IPS-18a (cell line): ENCODE data around the gene TRIM73.
"Not testable (repeated sequence)": the region's sequence is repeated elsewhere in the genome, so short reads cannot be mapped to it uniquely, and the experiment has no call there.

Source experiments
- H3K27ac ChIP-seq: one replicate; pipeline ENCODE4 v1.5.1; 2013; ENCODE audit warnings: low read length
- H3K27me3 ChIP-seq: one replicate; pipeline ENCODE4 v1.6.1; 2013; ENCODE audit warnings: mild to moderate bottlenecking, low read length; ENCODE audit not compliant: control insufficient read depth, insufficient read depth
- H3K36me3 ChIP-seq: one replicate; pipeline ENCODE4 v1.6.1; 2013; ENCODE audit warnings: low read depth, low read length; ENCODE audit not compliant: control insufficient read depth
- H3K4me1 ChIP-seq: one replicate; pipeline ENCODE4 v1.6.1; 2013; ENCODE audit warnings: low read depth, low read length; ENCODE audit not compliant: control insufficient read depth
- H3K4me3 ChIP-seq: one replicate; pipeline ENCODE4 v1.5.1; 2013; ENCODE audit warnings: low read length
- H3K9ac ChIP-seq: one replicate; pipeline ENCODE4 v1.6.1; 2013; ENCODE audit warnings: mild to moderate bottlenecking, low read length, moderate library complexity
- H3K9me3 ChIP-seq: one replicate; pipeline ENCODE4 v1.6.1; 2013; ENCODE audit warnings: low read depth, low read length; ENCODE audit not compliant: control insufficient read depth

Gene TRIM73

DNA sequence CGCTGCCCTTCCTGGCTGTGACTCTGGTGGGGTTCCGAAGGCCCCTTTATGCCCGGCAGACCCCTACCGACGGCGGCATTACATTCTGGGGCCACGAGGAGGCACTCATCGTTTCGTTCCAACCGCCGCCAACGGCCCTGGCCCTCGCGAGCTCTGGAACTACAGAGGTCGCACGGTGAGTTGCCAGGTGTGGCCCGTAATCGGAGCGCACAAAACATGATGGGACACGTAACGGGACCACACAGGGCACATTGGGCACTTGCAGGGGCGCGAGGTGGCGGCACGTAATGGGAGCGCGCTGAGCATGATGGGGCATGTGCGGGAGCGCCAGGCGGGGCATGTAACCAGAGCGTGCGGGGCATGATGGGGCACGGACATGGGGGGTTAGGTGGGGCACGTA, at the start of gene TRIM73:
TRIM73 (plus strand) TSS at position 301 of the 400 bp plus-strand sequence. CDS start 3,305 bp downstream, outside the sequence.
- H3K9ac ChIP-seq, H3K4me1 ChIP-seq, H3K27me3 ChIP-seq, H3K36me3 ChIP-seq, H3K9me3 ChIP-seq, H3K27ac ChIP-seq, H3K4me3 ChIP-seq: not testable (repeated sequence)

- H3K36me3 ChIP-seq, H3K4me3 ChIP-seq, H3K27ac ChIP-seq, H3K4me1 ChIP-seq, H3K9me3 ChIP-seq, H3K9ac ChIP-seq, H3K27me3 ChIP-seq: not testable (repeated sequence)
Measured at GRCh38 chr7:75358671-75359541, 36.5 kb upstream of the TRIM73 start.

DNA sequence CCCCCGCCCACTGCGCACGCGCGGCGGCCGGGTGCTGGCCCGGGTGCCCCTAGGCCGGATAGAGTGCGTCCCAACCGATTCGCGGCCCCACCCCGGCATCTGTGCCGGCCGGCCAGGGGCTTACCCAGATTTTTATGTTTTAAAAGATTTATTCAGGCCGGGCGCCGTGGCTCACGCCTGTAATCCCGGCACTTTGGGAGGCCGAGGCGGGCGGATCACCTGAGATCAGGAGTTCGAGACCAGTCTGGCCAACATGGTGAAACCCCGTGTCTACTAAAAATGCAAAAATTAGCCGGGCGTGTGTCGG, 35.9 kb upstream of the TRIM73 start:
- H3K36me3 ChIP-seq, H3K9me3 ChIP-seq, H3K27me3 ChIP-seq, H3K4me3 ChIP-seq, H3K27ac ChIP-seq, H3K4me1 ChIP-seq, H3K9ac ChIP-seq: not testable (repeated sequence)

- H3K36me3 ChIP-seq, H3K27ac ChIP-seq, H3K4me1 ChIP-seq, H3K9ac ChIP-seq, H3K9me3 ChIP-seq, H3K27me3 ChIP-seq, H3K4me3 ChIP-seq: not testable (repeated sequence)
Measured at GRCh38 chr7:75364079-75364478, 31.4 kb upstream of the TRIM73 start.

- H3K27me3 ChIP-seq, H3K9ac ChIP-seq, H3K9me3 ChIP-seq, H3K4me1 ChIP-seq, H3K27ac ChIP-seq, H3K36me3 ChIP-seq, H3K4me3 ChIP-seq: not testable (repeated sequence)
Measured at GRCh38 chr7:75366643-75367042, 28.8 kb upstream of the TRIM73 start.

GRCh38 chr7:75367313-75367712, 28.1 kb upstream of the TRIM73 start:
- H3K4me3 ChIP-seq, H3K9ac ChIP-seq, H3K27me3 ChIP-seq, H3K9me3 ChIP-seq, H3K27ac ChIP-seq, H3K36me3 ChIP-seq, H3K4me1 ChIP-seq: not testable (repeated sequence)

GRCh38 chr7:75374144-75374518, 21.3 kb upstream of the TRIM73 start:
- H3K4me1 ChIP-seq, H3K27me3 ChIP-seq, H3K9me3 ChIP-seq, H3K36me3 ChIP-seq, H3K9ac ChIP-seq, H3K4me3 ChIP-seq, H3K27ac ChIP-seq: not testable (repeated sequence)

- H3K4me1 ChIP-seq, H3K9me3 ChIP-seq, H3K27ac ChIP-seq, H3K27me3 ChIP-seq, H3K4me3 ChIP-seq, H3K9ac ChIP-seq, H3K36me3 ChIP-seq: not testable (repeated sequence)
Measured at GRCh38 chr7:75374519-75375317, 20.7 kb upstream of the TRIM73 start.

DNA sequence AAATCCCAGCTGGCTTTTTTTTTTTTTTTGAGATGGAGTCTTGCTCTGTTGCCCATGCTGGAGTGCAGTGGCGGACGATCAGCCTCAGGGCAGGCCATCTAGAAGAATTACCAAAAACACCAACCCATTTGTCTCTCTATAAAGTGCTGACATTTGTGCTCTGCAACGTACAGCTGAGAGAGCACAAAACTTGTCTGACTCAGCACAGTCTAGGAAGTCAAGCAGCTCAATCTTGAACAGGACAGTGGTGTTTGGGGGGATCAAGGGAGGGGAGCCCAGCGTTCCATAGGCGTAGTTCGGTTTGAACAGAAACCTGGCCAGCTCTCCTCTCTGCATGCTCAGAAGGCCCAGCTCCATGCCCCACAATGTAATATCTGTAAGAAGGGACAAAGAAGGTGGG, 2.2 kb upstream of the TRIM73 start:
- H3K27me3 ChIP-seq, H3K9me3 ChIP-seq, H3K27ac ChIP-seq, H3K4me1 ChIP-seq, H3K9ac ChIP-seq, H3K36me3 ChIP-seq, H3K4me3 ChIP-seq: not testable (repeated sequence)

GRCh38 chr7:75397865-75398264, 2.4 kb downstream of the TRIM73 start:
- H3K9ac ChIP-seq, H3K36me3 ChIP-seq, H3K9me3 ChIP-seq, H3K4me1 ChIP-seq, H3K4me3 ChIP-seq, H3K27me3 ChIP-seq, H3K27ac ChIP-seq: not testable (repeated sequence)

DNA sequence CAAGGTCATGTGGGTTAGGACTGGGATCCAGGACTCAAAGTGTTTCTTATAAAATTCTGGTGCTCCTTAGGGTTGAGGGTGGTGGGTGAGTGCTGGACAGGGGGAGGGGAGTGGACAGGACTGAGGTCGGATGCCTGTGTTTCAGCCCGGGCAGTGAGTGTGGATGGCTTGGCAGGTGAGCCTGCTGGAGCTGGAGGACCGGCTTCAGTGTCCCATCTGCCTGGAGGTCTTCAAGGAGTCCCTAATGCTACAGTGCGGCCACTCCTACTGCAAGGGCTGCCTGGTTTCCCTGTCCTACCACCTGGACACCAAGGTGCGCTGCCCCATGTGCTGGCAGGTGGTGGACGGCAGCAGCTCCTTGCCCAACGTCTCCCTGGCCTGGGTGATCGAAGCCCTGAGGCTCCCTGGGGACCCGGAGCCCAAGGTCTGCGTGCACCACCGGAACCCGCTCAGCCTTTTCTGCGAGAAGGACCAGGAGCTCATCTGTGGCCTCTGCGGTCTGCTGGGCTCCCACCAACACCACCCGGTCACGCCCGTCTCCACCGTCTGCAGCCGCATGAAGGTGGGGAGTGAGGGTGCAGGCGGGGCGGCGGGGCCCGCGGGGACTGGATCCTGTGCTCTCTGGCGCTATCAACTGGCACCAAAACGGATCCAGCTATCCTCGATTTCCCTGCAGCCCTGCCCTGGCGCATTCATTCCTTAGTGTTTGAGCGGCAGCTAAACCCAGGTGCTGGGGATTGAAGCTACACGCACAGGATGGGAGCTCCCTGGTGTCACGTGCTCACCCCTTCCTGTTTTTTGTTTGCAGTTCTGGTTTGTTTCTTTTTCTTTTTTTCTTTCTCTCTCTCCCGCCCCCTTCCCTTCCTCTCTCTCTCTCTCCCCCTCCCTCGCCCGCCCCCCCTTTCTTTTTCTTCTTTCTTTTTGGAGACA, 3.6 kb downstream of the TRIM73 start:
- not testable (repeated sequence) for H3K9ac ChIP-seq, H3K4me1 ChIP-seq, H3K4me3 ChIP-seq, H3K36me3 ChIP-seq, H3K27me3 ChIP-seq, H3K27ac ChIP-seq, H3K9me3 ChIP-seq
